8988T (cell line): Measurements from ENCODE around the gene ZNF639.

ENCODE experiments used
- DNase-seq: peaks from one replicate; pipeline ENCODE4 v3.0.0; 2011

The ZNF639 gene

DNA sequence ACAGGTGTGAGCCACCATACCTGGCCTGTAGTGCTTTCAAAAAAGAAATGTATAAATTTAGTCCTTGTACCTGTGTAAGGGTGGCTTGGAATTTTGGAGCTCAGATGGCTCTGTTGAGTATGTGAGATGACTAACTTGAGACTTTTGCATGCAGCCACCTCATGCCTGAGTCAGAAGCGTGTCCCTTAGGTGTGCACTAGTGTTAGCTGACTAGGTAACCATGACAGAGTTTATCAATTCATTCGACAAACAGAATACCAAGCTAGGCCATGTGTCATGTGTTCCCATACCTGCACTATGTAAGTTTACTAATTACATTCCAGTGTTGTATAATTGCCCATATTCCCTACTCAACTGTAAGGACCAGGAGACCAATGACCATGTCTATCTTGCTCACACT is 4.0 kb upstream of the ZNF639 start:
- no peak for DNase-seq

DNA sequence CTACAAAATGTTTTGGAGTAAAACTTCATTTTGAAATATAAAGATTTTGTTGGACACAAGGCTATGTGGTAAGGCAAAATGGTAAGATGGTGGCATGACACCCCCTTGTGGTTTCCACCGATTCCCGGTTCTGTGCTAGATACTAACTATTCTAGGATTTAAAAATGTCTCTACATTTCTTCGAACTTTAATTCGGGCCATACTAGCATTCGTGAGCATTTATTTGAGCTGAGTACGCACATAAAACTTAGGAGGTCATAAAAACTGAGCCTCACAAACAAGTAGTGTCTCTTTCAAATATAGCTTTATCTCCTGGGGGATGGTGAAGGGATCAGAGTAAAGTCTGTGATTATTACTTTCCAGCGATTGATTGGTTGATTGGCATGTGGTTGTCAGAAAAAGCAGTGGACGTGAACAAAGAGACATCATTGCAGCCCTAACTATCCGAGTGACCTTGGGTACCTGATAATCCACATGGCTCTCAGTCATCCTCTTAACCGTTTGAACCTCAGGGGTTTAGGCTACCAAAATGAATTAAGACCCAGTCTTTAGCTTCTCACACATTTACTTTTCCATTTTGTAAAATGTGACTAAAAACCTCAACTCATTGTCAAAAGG is 1.1 kb upstream of the ZNF639 start:
- no peak for DNase-seq

DNA sequence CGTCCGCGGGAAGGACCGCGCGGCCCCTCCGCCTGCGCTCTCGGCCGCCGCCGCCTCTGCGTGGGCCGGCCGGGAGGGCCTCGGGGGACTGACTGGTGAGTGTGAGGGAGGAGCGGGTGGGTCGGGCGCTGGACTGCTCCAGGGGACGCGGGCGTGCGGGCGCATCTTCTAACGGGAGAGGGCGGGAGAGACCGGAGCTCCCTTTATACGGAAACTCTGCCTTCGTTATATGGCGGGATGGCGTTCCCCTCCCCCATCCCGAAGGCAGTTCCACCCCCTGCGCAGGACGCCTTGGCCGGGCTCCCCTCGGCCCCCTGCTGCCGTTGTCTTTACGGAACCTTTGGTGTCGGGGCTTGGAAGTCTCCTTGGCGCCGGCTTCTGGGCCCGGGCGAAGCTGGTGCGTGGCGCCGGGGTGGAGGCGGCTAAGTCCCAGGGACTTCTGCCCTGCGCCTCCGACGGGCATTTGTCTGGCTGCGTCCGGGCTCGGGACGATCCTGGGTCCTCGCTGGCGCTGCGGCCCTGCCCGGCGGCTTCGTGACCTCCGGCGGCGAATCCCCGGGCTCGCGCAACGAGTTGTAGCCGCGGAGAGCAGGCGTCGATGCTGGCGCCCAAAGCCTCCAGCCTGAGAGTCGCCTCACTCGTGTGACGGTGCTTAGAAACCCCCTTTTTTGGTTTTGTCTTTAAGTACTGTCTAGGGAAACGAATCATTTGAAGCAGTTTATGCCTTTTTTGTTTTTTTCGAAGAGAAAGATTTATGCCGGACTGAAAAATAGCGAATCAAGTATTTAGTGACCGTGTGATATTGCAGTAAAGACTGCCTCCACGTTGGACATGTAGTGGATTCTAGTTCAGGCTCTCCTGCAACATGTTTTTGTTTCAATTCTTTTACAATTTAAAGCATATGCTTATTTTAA is 623 bp downstream of the ZNF639 start:
- peak; percentile 41 for DNase-seq

DNA sequence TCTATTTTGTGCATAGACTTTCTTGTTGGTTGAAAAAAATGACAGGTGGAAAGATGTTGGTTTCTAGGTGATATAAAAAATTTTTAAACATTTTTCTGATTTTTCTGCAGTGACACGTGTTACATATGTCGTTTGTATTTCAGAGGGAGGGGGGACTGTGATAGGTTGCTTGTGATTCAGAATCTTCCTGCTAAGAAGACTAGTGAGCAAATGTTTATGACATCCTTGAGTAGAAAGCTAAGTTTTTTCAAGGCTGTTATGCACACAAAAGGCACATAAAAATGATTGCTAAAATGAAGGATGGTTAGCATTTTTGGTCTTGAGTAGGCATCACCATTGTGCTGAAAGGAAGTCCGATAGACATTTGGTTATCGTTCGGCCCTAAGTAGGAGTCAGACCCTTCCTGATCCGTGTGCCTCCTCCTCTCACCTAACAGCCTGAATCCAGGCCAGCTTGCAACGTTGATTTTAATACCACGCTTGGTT is 1.5 kb downstream of the ZNF639 start:
- DNase-seq = peak; percentile 26

DNA sequence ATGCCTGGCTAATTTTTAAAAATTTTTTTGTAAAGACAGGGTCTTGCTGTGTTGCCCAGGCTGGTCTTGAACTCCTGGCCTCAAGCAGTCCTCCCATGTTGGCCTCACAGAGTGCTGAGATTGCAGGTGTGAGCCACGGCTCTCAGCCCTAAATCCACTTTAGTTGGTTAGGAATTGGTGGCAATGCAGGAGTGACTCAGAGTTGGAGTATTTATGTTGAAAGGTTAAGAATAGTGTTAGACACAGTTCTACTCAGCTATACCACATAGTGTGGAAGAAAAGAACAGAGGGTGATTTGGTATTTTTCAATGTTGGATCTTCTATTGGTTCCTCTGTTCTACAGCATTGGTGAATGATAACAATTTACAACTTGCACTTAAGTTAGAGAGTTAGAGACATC is 7.6 kb downstream of the ZNF639 start:
- no peak for DNase-seq

DNA sequence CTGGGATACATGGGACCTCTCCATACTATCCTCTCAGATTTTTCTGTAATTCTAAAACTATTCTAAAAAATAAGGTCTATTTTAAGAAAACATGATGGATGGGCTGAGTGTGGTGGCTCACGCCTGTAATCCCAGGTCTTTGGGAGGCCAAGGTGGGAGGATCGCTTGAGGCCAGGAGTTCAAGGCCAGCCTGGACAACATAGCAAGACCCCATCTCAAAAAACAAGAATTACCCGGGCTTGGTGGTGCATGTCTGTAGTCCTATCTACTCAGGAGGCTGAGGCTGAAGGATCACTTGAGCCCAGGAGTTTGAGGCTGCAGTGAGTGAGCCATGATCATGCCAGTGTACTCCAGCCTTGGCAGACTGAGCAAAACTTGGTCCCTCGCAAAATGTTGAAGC is 9.4 kb downstream of the ZNF639 start:
- DNase-seq = no peak

DNA sequence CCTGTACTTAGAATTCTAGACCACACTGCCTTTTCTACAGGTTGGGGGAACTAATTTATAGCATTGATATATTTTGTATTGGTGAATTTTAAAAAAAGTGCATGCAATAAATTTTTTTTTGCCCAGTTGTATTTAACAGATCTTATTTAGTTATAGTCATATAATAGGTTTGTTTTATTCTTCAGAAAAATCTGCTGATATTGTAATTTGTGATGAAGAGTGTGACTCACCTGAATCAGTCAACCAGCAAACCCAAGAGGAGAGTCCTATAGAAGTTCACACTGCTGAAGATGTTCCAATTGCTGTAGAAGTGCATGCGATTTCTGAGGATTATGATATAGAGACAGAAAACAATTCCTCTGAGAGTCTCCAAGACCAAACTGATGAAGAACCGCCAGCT is 10.3 kb downstream of the ZNF639 start:
- no peak for DNase-seq

DNA sequence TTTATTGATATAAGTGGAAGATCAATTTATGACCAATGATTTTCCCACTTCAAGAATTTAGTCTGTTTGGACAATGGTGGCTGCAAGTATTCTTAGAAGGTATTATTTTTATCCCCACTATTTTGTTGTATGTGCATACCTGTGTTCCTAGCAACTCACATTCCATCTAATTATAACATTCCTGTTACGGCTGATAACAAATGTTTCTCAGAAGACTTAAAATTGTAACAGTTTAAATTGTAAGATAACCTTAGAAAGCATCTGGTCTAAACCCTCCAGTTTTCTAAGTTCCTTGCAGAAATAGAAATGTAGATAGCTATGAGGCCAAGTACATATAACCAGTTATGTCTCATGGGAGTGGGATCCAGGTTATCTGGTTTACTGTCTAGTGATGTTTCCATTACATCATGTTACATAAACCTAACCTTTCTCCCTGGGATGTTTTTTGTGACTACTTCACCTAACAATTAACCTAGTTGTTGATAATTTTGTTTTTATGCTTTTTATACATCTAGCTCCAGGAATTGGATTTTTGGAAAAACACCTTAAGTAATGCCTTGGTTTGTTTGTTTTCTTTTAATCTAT is 13.6 kb downstream of the ZNF639 start:
- no peak for DNase-seq

DNA sequence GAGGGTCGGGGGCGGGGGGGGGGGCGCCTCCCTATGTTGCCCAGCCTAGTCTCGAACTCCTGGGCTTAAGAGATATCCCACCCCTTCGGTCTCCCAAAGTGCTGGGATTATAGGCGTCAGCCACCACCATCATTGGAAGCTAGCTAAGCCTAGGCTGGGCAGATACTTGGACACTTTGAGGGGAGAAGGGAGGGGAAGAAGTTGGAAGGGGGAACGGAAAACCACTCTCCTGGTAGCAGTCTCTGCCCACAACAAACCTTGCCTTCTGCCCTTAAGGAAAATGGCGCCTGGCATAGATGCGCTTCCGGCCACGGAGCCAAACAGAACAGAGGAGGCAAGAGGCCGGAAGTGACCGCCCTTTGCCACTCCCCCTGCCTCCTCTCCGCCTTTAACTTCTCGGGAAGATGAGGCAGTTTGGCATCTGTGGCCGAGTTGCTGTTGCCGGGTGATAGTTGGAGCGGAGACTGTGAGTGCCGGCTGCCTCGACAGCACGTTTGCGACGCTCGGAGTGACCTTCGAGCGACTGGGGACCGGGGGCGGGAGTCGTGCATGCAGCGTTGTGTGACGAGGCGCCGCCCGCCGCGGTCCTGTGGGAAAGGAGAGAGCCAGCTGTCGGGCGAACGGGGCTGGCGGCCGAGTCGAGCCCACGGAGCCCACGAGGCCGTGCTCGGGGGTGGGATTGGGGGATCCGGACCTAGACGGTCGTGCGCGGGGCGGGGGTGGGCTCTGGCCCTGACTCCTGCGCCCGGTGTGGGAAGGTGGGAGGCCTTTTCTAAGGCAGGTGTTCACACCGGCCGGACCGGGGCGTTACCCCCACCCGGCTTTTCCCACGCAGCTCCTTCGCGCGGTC is 24.7 kb downstream of the ZNF639 start, which contains the start of gene MFN1:
MFN1 (plus strand) TSS at position 365 of the 850 bp plus-strand sequence. CDS start 1,143 bp downstream, outside the sequence.
- DNase-seq = peak; percentile 73

DNA sequence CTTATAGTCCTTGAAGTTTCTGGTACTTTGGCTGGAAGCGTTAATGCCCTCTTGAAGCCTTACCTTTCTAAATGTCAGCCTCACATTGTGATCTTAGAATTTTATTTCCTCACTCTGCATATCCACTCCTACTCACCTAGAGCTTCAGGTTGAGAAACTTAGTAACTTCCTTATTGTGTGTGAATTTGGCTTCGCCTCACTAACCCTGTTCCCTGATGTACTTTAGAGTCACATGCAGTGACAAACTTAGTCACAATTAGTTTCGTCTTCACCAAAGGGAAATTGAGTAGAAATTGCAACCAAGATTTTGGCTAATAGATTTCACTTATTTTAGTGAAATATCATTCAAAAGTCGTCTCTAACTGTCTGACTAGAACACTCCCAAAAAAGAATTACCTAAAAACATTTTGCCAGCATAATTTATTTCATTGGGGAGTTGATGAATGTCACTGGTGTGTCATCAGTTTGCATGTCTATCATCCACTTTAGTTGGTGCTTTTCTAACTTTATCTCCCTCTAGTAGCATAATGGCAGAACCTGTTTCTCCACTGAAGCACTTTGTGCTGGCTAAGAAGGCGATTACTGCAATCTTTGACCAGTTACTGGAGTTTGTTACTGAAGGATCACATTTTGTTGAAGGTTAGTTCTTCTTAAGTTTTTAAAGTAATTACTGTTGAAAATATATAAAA is 25.6 kb downstream of the ZNF639 start:
- no peak for DNase-seq

DNA sequence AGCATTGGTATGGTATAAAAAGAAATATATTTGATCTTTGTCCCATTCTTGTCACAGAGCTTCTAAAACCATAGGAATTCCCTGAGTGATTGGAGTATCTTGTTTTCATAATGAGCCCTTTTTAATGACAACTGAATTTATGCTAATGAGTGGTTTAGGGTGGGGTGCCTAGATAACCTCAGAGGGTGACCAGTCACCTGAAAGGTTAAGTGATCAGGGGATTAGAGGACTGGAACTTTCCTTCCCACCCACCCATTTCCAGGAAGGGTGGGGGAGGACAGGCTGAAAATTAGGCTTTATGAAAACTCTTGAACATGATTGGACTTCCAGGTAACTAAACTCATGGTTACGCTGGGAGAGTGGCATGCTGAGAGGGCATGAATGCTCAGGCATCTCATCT is 33.2 kb downstream of the ZNF639 start:
- DNase-seq = no peak

DNA sequence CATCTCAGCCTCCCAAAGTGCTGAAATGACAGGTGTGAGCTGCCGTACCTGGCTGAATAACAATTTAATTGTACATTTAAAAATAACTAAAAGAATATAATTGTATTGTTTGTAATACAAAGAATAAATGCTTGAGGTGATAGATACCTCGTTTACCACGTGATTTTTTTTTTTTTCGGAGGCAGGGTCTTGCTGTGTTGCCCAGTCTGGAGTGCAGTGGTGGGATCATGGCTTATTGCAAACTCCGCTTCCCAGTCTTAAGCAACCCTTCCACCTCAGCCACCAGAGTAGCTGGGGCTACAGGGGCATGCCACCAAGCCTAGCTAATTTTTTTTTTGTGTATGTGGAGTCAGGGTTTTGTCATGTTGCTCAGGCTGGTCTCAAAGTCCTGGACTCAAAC is 40.5 kb downstream of the ZNF639 start:
- DNase-seq = no peak

DNA sequence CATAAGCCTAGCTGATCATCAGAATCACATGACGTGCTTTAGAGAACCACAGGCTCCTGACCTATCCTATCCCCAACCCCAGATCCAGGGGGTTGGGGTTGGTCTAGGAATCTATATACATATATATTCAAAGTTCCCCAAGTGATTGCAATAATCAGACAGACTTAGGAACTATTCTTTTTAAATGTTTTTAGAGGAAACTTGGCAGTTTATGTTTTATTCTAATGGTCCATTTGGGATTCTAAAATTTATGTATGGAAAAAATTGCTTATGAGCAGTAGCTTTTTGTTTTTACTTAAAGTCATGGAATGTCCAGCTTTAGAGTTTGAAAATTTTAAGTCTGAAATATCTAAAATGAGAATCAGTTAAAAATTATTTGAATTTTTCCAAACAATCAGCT is 46.8 kb downstream of the ZNF639 start:
- no peak for DNase-seq

DNA sequence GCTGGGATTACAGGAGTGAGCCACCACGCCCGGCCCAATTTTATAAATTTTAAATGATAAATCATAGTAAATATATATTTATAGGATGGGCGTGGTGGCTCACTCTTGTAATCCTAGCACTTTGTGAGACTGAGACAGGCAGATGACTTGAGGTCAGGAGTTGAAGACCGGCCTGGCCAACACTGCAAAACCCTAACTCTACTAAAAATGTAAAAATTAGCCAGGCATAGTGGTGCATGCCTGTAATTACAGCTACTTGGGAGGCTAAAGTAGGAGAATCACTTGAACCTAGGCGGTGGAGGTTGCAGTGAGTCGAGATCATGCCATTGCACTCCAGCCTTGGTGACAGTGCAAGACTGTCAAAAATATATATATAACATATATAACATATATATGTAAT is 51.1 kb downstream of the ZNF639 start:
- DNase-seq = no peak

DNA sequence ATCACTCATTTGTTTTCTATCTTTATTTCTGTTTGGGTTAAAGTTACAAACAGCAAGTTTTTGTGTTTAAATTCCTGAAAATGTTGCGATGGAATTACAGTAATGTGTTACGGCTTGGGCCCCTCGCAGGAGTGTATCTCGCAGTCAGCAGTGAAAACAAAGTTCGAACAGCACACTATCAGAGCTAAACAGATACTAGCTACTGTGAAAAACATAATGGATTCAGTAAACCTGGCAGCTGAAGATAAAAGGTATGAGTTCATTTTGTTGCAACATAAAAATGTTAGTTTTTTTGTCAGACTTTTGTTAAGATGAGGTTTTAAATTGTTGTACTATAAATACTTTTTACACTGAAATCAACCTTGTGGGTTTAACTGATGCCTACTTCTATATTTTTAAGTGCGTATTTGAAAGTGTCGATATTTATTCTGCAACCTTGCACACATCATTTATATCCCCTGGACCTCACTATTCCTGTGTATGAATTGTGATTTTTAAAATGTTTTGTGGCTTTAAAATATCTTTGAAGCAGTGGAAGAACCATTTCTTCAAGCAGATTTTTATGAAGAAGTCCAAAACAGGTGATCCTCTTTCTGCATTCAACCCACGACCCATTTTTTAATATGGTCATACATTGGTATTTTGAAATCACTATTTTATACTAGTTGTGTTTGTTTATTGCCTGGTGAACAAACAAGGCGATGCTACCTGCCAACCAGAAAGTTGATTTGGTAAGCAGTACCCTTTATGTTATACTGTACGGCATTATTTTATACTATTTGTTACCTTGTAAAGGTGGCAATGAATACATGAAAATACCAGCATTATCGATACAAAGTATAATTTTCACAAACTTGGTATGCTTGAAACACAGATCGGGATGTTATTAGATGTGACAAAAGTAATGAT is 52.5 kb downstream of the ZNF639 start:
- DNase-seq = no peak

DNA sequence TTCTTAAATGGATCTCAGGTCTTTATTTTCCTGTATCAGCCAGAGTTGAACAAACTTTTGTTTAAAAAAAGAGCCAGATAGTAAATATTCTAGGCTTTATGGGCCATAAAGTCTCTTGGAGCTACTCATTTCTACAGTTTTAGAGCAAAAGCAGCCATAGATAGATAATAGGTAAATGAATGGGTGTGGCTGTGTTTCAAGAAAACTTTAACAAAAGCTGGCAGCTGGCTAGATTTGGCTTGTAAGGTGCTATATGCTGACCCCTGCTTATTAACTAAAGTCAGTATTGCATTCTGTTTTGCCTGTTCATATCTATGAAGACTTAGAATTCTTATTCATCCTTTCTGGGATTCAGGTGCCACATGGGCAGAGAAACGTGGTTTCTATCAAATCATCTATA is 53.6 kb downstream of the ZNF639 start:
- no peak for DNase-seq
